ENCODE results near the gene C11orf98.
"Not testable (repeated sequence)": the region's sequence is repeated elsewhere in the genome, so short reads cannot be mapped to it uniquely, and the experiment has no call there.

C11orf98 gene

GRCh38 chr11:62708793-62709192, 43.8 kb upstream of the C11orf98 start:
- peak overlapping the region; percentile 66 for H3K4me3 ChIP-seq (ENCODE audit: control insufficient read depth, low read depth, low read length)
- TF ChIP-seq, protein P1, sequence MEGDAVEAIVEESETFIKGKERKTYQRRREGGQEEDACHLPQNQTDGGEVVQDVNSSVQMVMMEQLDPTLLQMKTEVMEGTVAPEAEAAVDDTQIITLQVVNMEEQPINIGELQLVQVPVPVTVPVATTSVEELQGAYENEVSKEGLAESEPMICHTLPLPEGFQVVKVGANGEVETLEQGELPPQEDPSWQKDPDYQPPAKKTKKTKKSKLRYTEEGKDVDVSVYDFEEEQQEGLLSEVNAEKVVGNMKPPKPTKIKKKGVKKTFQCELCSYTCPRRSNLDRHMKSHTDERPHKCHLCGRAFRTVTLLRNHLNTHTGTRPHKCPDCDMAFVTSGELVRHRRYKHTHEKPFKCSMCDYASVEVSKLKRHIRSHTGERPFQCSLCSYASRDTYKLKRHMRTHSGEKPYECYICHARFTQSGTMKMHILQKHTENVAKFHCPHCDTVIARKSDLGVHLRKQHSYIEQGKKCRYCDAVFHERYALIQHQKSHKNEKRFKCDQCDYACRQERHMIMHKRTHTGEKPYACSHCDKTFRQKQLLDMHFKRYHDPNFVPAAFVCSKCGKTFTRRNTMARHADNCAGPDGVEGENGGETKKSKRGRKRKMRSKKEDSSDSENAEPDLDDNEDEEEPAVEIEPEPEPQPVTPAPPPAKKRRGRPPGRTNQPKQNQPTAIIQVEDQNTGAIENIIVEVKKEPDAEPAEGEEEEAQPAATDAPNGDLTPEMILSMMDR (conservative IDR thresholded peaks at IDR 0.05; ENCODE audit: control insufficient read depth, insufficient read depth, low read depth, low read length) = no peak
- DNase-seq (ENCODE audit: low read depth) = no peak

GRCh38 chr11:62708392-62708791, 43.4 kb upstream of the C11orf98 start:
- TF ChIP-seq, protein P1 (conservative IDR thresholded peaks at IDR 0.05; ENCODE audit: control insufficient read depth, insufficient read depth, low read depth, low read length) = no peak
- H3K4me3 ChIP-seq (ENCODE audit: control insufficient read depth, low read depth, low read length) = no peak overlapping the region
- no peak for DNase-seq (ENCODE audit: low read depth)

DNA sequence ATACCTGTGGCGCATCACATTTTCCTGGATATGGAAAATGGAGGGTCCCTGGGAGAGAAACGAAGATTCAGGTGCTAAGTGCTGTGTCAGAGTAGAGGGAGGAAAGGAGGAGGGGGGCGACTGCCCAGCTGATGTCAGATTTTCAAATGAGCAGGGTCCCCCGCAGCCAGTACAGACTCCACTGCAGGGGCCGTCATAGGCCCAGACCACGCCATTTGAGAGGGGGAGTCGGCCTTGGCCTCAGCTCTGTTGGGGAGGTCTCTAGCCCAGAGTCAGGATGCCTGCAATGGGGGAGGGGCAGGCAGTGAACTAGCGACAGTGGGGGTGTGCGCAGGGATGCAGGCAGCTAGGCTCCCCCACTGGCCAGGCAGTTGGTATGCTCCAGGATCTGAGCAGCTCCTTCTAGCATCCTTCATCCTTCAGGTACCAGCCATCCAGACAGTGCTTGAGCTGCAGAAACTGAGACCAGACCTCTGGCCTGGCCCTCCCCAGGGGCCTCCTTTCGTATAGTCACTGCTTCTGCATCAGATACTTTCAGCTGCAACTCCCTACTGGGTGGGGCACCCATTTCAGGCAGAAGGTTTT, 42.4 kb upstream of the C11orf98 start, which contains the start of the genes BSCL2 and GNG3:
TSS of gene BSCL2 (minus strand) at position 148 of the 585 bp plus-strand sequence. CDS start 229 bp downstream, outside the sequence.
TSS of gene GNG3 (plus strand) at position 400 of the 585 bp plus-strand sequence. CDS start 620 bp downstream, outside the sequence.
- peak within 1 kb of the TSS; percentile 44 for H3K4me3 ChIP-seq (ENCODE audit: control insufficient read depth, low read depth, low read length)
- no peak for DNase-seq (ENCODE audit: low read depth)
- TF ChIP-seq, protein P1 (conservative IDR thresholded peaks at IDR 0.05; ENCODE audit: control insufficient read depth, insufficient read depth, low read depth, low read length) = no peak

DNA sequence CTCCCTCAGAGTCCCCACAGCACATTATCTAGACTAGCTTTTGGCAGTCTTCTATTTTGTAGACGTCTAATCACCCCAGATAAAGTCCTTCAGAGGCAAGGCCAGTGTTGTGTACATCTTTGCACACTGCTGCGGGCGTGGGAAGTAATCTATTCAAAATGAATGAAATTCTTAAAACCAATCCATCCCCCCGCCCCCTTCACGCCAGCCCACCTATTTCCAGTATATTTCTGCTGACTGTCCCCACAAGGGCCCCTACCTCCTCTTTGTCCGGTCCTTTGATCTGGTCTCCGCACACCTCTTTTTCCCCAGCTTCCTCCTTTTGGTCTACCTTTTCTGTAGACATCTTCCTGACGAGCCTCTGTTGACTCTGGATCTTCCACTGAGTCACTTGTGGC, 41.8 kb upstream of the C11orf98 start:
- TF ChIP-seq, protein P1 (conservative IDR thresholded peaks at IDR 0.05; ENCODE audit: control insufficient read depth, insufficient read depth, low read depth, low read length) = no peak
- H3K4me3 ChIP-seq (ENCODE audit: control insufficient read depth, low read depth, low read length) = peak overlapping the region; percentile 44
- no peak for DNase-seq (ENCODE audit: low read depth)

DNA sequence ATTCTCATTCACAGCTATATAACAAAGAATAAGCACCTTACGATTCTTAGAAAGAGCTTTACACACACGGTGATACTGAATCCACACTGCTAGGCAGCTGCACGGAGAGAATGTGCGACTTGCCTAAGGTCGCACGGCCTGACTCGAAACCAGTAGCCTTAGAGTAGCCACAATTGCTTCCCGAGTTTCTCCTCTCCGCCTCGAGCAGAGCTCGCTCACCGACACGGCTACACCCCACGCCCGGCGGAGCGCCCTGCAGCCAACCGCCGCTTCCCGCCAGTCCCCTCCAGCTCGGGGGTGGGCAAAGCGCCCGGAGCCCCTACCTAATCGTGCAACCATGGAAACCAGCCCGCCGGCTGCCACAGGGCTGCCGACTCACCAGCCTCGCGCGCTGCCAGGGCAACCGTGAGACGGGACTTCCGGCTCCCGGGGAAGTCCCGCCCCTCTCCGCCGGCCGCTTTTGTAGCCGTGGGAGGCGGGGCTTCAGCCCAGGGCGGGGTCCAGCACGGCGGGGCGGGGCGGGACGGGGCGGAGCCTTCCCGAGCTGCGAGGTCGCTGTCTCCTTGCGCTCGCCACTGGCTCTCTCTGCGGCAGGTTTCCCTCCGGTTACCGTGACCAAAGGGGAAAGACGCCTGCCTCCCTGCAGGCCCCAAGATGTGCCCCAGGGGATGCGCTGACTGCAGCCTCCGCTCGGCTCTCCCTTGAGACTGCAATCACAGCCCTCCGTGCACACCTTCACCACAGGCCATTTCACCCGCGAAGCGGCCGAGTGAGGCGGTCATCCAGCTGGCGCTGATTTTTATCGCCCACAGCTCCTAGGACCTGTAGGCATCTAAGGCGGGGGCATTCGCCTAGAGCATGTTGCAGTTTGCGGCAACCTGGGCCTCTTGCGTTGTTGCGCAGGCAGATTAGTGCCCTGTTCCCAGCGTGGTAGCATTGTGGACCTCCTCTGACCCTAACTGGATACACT, 41.2 kb upstream of the C11orf98 start:
- DNase-seq (ENCODE audit: low read depth) = peak; percentile 89
- TF ChIP-seq, protein P1 (conservative IDR thresholded peaks at IDR 0.05; ENCODE audit: control insufficient read depth, insufficient read depth, low read depth, low read length) = no peak
- peak overlapping the region; percentile 72 for H3K4me3 ChIP-seq (ENCODE audit: control insufficient read depth, low read depth, low read length)

GRCh38 chr11:62705413-62705812, 40.4 kb upstream of the C11orf98 start:
- no peak for DNase-seq (ENCODE audit: low read depth)
- peak overlapping the region; percentile 72 for H3K4me3 ChIP-seq (ENCODE audit: control insufficient read depth, low read depth, low read length)
- TF ChIP-seq, protein P1 (conservative IDR thresholded peaks at IDR 0.05; ENCODE audit: control insufficient read depth, insufficient read depth, low read depth, low read length) = no peak

DNA sequence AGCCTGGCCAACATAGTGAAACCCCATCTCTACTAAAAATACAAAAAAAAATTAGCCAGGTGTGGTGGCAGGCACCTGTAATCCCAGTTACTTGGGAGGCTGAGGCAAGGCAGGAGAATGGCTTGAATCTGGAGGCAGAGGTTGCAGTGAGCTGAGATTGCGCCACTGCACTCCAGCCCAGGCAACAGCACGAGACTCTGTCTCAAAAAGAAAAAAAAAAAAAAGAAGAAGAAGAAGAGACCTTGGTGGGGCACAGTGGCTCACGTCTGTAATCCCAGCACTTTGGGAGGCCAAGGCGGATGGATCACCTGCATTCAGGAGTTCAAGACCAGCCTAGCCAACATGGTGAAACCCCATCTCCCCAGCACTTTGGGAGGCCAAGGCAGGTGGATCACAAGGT, 38.9 kb upstream of the C11orf98 start:
- H3K4me3 ChIP-seq (ENCODE audit: control insufficient read depth, low read depth, low read length); DNase-seq (ENCODE audit: low read depth): not testable (repeated sequence)
